Panc1 (cell line): ENCODE data around the gene C14orf132. TPM values are rescaled to one million over a fixed set of nuclear protein-coding genes. Genes with fewer than 3 reads are reported as not detected.

ENCODE experiments used
- ATAC-seq: fragments of 200-7000 bp; cut with Tn5 transposase; 2 replicates; pipeline ENCODE4 v1.9.1; 2020; ENCODE audit warnings: mild to moderate bottlenecking, moderate library complexity
- BruUV-seq: library from RNA; stranded (reverse); fragments of 400-500 nt; replicated peaks from 2 replicates; lab custom pipeline; 2021; lab: Mats Ljungman, UMichigan
- CTCF ChIA-PET: fragments of 300-600 bp; sonication (Branson Sonifier 250); formaldehyde crosslinking; loops from one replicate; lab custom pipeline; 2022; ENCODE audit warnings: antibody characterized with exemption; lab: Charles Lee
- POLR2A ChIA-PET: fragments of 300-600 bp; sonication (Branson Sonifier 250); formaldehyde crosslinking; loops from one replicate; lab custom pipeline; 2022; ENCODE audit warnings: antibody characterized with exemption; lab: Charles Lee
- DNase-seq: peaks from one replicate; pipeline ENCODE4 v3.0.0-alpha.2; 2010; ENCODE audit warnings: low read depth, low spot score
- H3K27ac ChIP-seq: 2 replicates; pipeline ENCODE4 v1.5.1; 2011; ENCODE audit warnings: mild to moderate bottlenecking, low read length, inconsistent platforms
- H3K27me3 ChIP-seq: fragments of 200-500 bp; sonication (Bioruptor generic); 2 replicates; pipeline ENCODE4 v1.6.0; 2014; ENCODE audit warnings: low read length, inconsistent platforms; ENCODE audit not compliant: control insufficient read depth, insufficient read depth
- H3K36me3 ChIP-seq: fragments of 200-500 bp; sonication (Bioruptor generic); 2 replicates; pipeline ENCODE4 v1.5.1; 2014; ENCODE audit warnings: inconsistent platforms, mild to moderate bottlenecking, low read length, moderate library complexity; ENCODE audit not compliant: control insufficient read depth, insufficient read depth
- H3K4me1 ChIP-seq: 2 replicates; pipeline ENCODE4 v1.5.1; 2011; ENCODE audit warnings: inconsistent platforms, mild to moderate bottlenecking, low read length, moderate library complexity; ENCODE audit not compliant: control insufficient read depth, insufficient read depth
- H3K4me3 ChIP-seq, 2 experiments: 2 replicates each; pipeline ENCODE4 v1.5.1; 2011 to 2012; ENCODE audit warnings: low read depth in 2 of 2, low read length in 2 of 2, mild to moderate bottlenecking in 2 of 2, inconsistent platforms in 1 of 2, moderate library complexity in 1 of 2
- H3K9me3 ChIP-seq: fragments of 200-500 bp; sonication (Bioruptor generic); 2 replicates; pipeline ENCODE4 v1.5.1; 2014; ENCODE audit warnings: low read depth, mild to moderate bottlenecking, inconsistent platforms, low read length, moderate library complexity; ENCODE audit not compliant: control insufficient read depth, insufficient read depth
- POLR2AphosphoS5 ChIP-seq: IDR thresholded peaks from 2 replicates; pipeline ENCODE4 v1.6.1; 2012; ENCODE audit warnings: mild to moderate bottlenecking, low read depth, low read length, moderate library complexity
- SIN3A ChIP-seq: IDR thresholded peaks from 2 replicates; pipeline ENCODE4 v1.6.1; 2012; ENCODE audit warnings: low read depth, mild to moderate bottlenecking, low read length, moderate library complexity, borderline replicate concordance; ENCODE audit not compliant: insufficient read depth
- TCF7L2 ChIP-seq: IDR thresholded peaks from 2 replicates; pipeline ENCODE4 v1.6.1; 2011; ENCODE audit warnings: mild to moderate bottlenecking, low read depth, low read length, inconsistent platforms
- in situ Hi-C: cut with HindIII; loops from 2 replicates; pipeline ENCODE4 v1.10.0; 2016; ENCODE audit warnings: low sequenced_read_pairs, low pct_unique_long_range_greater_than_20kb
- intact Hi-C: fragments of 100-400 bp; cut with micrococcal nuclease; formaldehyde crosslinking; loops from one replicate; pipeline ENCODE4 v1.10.0; 2022; ENCODE audit not compliant: unreplicated experiment
- total RNA-seq: library from RNA; stranded (reverse); gene quantifications from one replicate; pipeline ENCODE4 v1.2.1, GENCODE V29; 2021; ENCODE audit not compliant: unreplicated experiment
- TF ChIP-seq, protein P1 (sequence below): fragments of 450-650 bp; IDR thresholded peaks from 2 replicates; pipeline ENCODE4 v1.5.1; 2017; ENCODE audit warnings: mild to moderate bottlenecking
- TF ChIP-seq, protein P2 (sequence below), 2 experiments: IDR thresholded peaks; 2 replicates each; pipeline ENCODE4 v1.6.1; 2011 to 2012; ENCODE audit warnings: low read depth in 2 of 2, control low read depth in 1 of 2, low read length in 1 of 2, mild to moderate bottlenecking in 1 of 2, moderate library complexity in 1 of 2; ENCODE audit not compliant: insufficient read depth in 1 of 2

C14orf132 gene
- total RNA-seq, 1 experiment from 2014 or later, result 23.0 TPM

DNA sequence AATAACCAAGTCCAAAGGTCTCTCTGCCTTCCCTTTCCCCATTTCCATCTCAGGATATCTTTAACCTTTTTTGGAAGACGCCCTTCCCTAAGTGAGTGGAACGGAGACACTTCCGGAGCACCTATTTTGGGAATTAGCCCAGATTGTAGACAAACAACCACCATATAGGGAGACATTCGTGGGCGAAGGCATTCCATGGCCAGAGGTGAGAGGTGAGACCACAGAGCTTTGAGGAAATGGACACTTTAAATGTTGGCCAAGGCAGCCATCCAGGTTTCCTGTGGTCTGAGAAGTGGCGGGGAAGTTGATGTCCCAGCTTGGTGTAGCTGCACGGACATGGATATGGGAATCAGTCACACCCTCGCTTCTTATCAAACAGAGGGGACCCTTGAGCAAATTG lies 96.1 kb downstream of the C14orf132 start:
- CTCF ChIA-PET, result no interaction called here
- Histone ChIP-seq H3K27me3 (no peaks in the 10 kb centered on the region), H3K9me3 (no peaks in the 10 kb centered on the region), H3K36me3 (no peaks in the 10 kb centered on the region), H3K4me1 (no peaks in the 10 kb centered on the region), H3K4me3 (no peak overlapping the region), H3K27ac (no peak overlapping the region)
- ATAC-seq (no peak), DNase-seq (no peak)
- in situ Hi-C loops (no loop called here), intact Hi-C loops (no loop called here)
- no TSS peak for BruUV-seq
- POLR2A ChIA-PET, result no interaction called here
- no peak for TF ChIP-seq POLR2AphosphoS5
- no peak for TF ChIP-seq TCF7L2
- TF ChIP-seq, protein P1, sequence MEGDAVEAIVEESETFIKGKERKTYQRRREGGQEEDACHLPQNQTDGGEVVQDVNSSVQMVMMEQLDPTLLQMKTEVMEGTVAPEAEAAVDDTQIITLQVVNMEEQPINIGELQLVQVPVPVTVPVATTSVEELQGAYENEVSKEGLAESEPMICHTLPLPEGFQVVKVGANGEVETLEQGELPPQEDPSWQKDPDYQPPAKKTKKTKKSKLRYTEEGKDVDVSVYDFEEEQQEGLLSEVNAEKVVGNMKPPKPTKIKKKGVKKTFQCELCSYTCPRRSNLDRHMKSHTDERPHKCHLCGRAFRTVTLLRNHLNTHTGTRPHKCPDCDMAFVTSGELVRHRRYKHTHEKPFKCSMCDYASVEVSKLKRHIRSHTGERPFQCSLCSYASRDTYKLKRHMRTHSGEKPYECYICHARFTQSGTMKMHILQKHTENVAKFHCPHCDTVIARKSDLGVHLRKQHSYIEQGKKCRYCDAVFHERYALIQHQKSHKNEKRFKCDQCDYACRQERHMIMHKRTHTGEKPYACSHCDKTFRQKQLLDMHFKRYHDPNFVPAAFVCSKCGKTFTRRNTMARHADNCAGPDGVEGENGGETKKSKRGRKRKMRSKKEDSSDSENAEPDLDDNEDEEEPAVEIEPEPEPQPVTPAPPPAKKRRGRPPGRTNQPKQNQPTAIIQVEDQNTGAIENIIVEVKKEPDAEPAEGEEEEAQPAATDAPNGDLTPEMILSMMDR, result no peak
- TF ChIP-seq SIN3A, result no peak
- TF ChIP-seq, protein P2, sequence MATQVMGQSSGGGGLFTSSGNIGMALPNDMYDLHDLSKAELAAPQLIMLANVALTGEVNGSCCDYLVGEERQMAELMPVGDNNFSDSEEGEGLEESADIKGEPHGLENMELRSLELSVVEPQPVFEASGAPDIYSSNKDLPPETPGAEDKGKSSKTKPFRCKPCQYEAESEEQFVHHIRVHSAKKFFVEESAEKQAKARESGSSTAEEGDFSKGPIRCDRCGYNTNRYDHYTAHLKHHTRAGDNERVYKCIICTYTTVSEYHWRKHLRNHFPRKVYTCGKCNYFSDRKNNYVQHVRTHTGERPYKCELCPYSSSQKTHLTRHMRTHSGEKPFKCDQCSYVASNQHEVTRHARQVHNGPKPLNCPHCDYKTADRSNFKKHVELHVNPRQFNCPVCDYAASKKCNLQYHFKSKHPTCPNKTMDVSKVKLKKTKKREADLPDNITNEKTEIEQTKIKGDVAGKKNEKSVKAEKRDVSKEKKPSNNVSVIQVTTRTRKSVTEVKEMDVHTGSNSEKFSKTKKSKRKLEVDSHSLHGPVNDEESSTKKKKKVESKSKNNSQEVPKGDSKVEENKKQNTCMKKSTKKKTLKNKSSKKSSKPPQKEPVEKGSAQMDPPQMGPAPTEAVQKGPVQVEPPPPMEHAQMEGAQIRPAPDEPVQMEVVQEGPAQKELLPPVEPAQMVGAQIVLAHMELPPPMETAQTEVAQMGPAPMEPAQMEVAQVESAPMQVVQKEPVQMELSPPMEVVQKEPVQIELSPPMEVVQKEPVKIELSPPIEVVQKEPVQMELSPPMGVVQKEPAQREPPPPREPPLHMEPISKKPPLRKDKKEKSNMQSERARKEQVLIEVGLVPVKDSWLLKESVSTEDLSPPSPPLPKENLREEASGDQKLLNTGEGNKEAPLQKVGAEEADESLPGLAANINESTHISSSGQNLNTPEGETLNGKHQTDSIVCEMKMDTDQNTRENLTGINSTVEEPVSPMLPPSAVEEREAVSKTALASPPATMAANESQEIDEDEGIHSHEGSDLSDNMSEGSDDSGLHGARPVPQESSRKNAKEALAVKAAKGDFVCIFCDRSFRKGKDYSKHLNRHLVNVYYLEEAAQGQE (IDR thresholded peaks at IDR 0.05; ENCODE audit: insufficient read depth in 1 of 2, low read depth in 2 of 2, low read length in 1 of 2), result no peak

DNA sequence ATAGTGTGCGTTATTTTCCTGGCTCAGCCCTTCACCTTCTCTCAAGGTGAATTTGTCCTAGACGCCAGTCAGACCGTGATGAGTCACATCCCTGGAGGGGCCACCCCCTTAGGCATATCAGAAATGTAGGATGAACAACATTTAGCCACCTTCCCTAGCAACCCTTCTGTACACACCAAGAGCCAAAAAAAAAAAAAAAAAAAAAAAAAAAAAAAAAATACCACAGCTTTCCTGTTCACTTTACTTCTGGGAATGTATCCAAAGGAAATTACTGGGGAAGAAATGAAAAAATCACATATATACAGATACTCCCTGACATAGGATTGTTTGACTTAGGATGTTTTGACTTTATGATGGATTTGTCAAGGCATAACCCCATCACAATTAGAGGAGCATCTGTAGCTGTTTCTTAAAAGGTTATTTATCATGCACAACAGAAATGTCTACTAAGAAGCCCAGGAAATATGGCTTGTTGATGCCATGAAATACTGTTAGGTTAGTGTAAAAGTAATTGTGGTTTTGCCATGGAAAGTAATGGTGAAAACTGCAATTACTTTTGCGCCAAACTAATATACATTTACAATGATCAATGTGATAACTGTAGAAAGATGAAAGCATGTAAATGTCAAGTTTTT lies 97.3 kb downstream of the C14orf132 start:
- intact Hi-C loops (no loop called here), in situ Hi-C loops (no loop called here)
- DNase-seq (no peak), ATAC-seq (no peak)
- POLR2A ChIA-PET, result no interaction called here
- H3K27ac ChIP-seq, result no peak overlapping the region
- CTCF ChIA-PET, result no interaction called here
- no peak overlapping the region for H3K4me3 ChIP-seq
- H3K9me3 ChIP-seq, result no peaks in the 10 kb centered on the region
- H3K27me3 ChIP-seq, result no peaks in the 10 kb centered on the region
- no peaks in the 10 kb centered on the region for H3K4me1 ChIP-seq
- no peaks in the 10 kb centered on the region for H3K36me3 ChIP-seq
- no TSS peak for BruUV-seq
- TF ChIP-seq TCF7L2, result no peak
- TF ChIP-seq POLR2AphosphoS5, result no peak
- TF ChIP-seq, protein P2 (IDR thresholded peaks at IDR 0.05; ENCODE audit: insufficient read depth in 1 of 2, low read depth in 2 of 2, low read length in 1 of 2), result no peak
- TF ChIP-seq SIN3A, result no peak
- TF ChIP-seq, protein P1, result no peak
